Brain pericyte (primary cell): Measurements from ENCODE around the gene BCAS1.

Source experiments
- DNase-seq: peaks from one replicate; pipeline ENCODE4 v3.0.0-alpha.2; 2012; ENCODE audit warnings: low read depth, low spot score

The BCAS1 gene

DNA sequence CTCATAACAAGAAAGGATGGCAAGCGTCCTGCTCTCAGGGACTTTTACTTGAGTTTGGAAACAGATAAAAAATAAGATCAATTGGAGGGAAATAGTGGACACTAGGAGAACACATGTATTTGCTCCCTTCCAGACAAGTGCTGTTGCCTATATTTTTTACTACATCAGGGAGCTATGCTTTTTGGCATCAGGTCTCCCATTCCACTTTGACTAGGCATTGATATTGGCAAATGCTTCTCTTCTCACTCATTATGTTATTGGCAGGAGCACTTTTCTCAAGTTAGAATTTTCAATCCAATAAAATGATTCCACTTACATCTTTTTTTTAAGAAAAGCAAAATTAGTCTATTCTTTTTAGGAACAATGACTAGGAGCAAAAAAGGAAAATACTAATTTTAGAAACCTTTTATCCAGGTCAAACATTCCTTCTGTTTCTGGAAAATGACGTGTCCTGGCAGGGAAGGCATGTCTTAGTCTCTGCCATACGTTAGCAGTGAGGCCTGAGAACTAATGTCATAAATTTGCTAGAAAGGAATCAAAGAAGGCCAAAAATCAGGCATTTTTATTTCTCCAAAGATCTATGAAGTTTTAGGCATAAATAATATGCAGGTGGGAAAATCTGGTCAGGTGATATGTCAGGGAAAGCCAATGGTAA is 21.4 kb downstream of the BCAS1 start:
- no peak for DNase-seq

- DNase-seq: no peak
Measured at GRCh38 chr20:54048481-54048880, 21.9 kb downstream of the BCAS1 start.

DNA sequence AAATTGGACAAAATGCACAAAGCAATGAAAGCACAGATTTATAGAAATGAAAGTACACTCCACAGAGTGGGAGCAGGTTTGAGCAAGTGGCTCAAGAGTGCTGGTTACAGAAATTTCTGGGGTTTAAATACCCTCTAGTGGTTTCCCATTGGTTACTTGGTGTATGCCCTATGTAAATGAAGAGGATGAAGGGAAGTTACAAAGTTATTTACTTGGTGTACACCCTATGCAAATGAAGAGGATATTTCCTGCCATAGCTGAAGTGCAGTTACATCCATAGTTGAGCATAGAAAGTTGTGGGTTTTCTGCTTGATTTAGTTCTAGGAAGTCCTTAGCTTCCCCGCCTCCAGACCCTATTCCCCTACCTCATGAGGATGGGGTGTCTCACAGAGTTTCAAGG is 22.7 kb downstream of the BCAS1 start:
- no peak for DNase-seq

DNA sequence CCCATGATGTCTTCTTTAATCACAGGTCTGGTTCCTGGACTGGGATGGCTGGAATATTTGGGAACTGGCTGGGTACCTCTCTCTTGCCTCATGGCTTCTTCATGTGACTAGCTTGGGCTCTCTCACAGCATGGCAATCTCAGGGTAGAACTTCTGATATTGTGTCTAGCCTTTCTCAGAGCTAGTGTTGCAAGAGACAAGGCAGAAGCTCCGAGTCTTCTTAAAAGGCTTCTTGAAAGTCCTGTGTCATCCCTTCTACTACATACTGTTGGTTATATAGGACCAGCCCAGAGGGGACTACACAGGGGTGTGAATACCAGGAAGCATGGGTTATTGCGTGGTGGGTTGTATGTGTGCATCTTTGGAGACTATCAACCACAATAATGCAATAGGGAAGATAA is 23.3 kb downstream of the BCAS1 start:
- DNase-seq: no peak

DNA sequence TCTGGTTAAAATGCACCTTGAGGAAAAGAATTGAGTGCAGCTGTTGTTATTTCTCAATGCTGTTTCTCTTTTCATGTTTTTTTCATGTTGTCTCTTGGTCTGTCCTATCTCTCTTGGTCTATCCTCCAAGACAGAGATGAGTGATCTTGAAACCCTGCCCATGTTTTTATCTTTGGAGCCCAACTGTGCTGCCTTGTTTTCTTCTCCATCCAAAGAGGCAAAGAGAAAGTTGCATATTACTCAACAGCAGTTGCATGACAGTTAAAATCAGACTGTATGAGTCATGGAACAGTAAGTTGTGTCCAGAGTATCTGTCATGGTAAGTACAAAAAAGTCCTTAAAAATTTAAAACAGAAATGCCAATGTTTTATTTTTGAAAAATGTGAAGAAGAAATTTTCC is 26.2 kb downstream of the BCAS1 start:
- no peak for DNase-seq

DNA sequence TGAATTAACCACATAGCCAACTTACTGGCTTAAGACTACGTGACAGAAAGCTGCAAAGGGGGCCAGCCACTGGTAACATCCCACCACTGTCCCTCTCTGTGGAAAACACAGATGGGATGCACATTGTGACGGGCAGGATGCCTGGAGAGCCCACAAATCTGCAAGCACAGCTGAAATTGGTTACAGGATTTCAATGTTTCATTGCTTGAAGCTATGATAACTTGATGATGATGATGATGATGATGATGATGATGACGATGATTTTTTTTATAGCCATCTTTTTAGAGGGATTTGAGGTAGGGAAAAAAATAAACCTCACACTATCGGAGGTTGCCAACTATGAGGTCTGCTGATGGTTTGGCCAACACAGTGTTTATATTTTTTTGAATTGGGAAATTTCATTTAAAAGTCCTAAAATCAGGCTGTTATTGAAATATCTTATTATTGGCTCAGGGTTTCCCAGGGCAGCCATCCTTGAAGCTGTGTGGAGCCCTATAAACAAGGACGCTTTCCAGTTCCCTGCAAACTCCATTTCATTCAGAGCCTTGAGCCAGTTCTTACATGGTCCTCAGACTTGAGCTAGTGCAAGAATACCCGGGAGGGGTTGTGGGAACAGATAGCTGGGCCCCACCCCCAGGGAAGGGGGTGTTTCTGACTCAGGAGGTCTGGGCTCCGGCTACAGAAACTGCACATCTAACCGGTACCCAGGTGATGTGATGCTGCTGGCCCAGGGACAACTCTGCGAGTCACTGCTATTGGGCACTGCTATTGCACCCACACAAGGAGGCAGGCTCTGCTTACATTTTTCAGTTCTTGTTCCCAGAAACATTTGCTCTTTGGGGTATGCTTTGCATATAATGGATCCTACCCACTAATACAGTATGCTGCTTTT is 27.1 kb downstream of the BCAS1 start:
- no peak for DNase-seq

GRCh38 chr20:54042021-54042420 is 28.4 kb downstream of the BCAS1 start:
- no peak for DNase-seq

DNA sequence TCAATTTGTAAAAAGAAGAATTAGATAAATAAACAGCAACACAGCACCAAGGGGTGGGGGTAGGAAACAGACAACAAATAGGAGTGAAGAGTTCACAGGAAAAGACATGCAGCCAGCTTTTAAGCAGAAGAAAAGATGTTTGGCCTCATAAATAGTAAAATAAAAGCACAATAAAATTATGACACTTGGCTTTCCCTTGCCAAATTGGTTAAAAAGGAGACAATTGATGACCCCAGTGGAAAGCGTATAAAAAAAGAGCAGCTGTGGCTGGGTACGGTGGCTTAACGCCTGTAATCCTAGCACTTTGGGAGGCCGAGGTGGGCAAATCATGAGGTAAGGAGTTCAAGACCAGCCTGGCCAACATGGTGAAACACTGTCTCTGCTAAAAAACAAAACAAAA is 29.1 kb downstream of the BCAS1 start:
- DNase-seq: no peak

DNA sequence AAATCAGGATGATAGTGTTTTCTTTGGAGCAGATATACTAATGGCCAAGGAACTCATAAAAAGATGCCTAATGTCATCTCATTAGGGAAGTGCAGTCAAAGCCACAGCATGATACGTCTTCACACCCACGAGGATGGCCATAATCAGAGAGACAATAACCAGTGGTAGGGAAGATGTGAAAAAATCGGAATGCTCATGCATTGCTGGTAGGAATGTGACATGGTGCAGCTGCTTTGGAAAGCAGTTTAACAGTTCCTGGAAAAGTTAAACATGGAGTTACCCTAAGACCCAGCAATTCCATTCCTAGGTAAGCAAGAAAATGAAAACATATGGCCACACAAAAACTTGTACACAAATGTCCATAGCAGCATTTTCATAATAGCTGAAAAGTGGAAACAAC is 29.9 kb downstream of the BCAS1 start:
- DNase-seq: no peak

DNA sequence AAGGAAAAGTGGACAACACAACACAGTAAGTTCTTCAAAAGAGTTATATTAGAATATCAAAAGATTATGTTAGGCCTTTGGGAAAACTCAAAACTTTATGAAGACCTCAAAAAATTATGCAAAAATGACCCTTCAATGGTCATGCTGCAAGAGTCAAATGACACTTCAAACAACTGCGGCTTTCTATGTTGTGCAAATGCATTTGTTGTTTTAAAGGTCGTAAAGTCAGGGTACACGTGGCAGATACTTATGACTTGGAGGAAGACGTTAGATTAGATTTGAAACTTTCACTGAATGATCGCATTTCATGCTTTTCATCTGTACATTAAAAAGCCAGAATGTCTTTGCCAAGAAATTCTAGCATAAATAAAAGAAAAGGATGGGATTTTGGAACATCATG is 31.4 kb downstream of the BCAS1 start:
- DNase-seq: no peak

DNA sequence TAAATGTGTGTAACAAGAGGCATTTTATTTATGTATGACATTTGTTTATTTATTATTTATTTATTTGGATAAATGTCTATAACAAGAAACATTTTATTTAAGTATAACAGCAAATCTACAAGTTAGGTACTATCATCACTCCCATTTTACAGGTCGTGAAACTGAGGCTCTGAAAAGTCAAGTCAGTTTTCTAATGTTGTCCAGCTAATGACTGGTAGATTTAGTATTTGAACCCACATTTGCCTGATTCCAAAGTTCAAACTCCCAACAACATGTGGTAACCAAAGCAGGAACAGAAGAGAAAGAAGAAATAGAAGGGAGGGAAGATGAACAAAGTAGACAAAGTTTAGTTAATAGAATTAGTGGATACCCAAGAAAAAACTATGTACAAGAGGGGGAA is 32.9 kb downstream of the BCAS1 start:
- no peak for DNase-seq

DNA sequence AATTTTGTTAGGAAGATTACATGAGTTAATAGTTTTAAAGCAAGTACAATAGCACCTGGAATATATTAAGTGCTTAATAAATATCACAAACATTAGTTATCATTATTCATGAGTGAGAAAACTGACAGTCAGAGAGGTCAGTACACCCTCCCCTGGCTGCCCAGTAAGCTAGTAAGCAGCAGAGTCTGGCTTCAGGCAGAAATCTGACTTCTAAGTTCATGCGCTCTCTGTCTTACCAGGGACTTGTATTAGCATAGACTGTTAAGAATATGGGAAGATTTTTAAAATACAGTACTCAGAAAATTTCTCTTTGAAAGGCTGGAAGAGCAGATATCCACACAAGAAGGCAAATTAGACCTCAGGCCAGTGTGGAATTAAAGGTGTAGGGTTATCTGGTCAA is 40.8 kb downstream of the BCAS1 start:
- DNase-seq: no peak

DNA sequence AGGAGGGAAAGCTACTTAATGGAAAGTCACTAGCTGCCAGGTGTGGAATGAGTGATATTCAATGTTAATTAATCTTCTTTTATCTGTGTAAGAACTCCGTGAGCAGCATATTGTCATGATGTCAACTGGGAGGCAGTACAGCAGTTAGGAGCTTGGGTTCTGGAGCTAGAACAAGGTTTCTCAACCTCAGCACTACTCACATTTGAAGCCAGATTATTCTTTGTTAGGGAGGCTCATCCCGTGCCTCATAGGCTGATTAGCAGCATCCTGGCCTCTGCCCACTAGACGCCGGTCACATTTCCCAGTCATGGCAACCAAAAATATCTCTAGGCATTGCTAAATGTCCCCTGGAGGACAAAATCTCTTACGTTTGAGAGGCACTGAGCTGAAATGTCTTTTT is 41.2 kb downstream of the BCAS1 start:
- no peak for DNase-seq

DNA sequence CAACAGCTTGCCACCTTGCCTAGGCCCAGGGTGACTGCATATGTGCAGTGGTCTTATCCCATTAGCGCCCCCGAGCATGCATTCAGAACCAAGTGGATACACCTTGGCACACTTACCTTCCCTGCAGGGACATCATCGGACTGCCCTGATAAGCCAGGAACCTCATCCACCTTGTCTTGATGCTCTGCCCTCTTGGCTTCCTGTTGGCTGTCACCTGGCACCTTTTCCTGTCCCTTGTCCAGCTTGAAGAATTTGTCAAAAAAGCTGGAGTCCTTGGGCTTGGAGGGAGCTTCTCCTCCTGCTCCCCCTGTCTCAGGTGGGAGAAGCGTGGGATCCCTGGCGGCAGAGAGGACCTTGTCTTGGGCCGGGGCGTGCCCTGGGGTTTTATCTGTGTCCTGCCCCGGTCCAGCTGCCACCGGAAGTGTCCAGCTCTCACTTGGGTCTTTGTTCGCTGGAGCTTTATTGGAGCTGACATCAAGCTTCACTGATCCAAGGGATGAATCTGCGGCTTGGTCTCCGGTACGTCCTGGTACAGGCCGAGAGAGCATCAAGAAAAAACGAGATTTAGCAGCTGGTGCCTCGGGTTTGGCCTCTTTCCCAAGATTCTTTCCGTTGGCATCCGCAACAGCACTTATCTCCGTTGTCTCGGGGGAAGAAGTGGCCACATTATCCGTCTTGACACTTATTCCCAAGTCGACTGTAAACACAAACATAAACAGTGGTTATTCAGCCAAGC is 42.0 kb downstream of the BCAS1 start:
- DNase-seq: no peak

DNA sequence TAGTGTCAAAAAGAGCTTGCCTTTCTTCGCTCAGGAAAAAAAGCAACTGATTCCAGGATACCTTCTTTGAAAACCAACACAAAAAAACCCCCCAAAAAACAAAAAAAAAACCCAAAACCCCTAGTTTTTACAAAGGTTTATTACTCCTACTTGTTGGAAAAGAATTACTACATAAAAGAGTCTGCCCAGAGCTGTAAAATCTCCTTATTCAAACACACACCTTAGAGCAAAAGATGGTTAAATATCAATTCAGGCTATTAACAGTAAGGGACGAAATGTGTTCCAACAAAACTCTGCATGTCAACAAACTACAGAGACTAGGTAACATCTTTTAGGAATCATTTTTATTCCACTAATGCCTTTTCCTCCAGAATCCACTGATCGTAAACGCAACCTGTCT is 42.7 kb downstream of the BCAS1 start:
- DNase-seq: no peak

DNA sequence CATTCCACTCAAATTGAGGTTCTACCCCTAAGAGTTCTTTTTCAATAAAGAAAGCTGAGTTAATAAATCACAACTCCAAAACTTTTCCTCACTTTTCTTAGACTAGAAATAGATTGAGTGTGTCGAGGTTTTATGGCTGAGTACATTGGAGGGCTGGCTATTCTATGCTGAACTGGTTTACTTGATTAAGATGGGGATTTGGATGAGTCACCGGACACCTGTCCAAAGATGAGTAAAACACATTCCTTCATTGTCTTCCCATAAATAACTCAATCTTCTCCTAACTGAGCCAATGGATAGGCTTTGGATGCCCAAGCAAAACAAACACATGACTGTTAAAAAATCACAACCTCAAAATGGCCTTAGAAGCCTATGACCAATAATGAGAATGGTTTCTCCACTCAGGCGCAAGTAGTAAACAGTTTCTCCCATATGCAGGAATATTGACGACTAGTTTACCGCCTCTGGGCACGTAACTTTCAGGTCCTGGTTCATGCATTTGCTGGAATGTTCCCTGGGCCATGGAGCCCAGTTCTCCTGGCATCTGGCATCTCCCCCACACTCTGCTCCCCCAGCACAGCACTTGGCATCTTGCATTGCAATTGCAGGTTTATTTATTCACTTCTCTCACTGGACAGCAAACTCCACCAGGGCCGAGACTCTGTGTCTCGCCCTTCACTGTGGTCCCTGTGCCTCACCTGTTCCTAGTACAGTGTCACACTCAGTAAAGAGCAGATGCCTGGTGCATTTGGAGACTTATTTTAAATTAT is 43.9 kb downstream of the BCAS1 start:
- no peak for DNase-seq

DNA sequence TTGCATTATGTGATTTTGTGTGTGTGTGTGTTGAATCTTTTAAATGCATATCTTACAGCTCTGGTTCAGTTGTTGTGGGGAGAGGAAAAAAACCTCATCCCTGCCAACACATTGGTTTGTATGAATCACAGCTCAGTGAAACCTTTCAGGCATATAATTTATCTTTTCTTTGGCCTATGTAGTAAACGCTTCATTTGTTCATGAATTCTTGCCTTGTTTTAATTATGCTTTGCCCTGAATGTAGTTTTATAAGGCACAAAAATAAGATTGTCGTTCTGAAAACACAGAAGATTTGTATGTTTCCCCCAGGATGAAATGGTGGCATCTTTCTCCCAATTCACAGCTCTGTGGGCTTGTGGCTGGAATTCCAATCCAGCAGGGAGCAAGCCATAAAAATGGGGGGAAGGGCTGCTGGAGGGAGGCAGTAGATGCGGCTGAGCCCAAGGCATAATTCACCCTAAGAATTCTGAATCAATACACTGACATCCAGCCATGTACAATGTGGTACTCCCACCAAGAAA is 45.1 kb downstream of the BCAS1 start:
- no peak for DNase-seq

DNA sequence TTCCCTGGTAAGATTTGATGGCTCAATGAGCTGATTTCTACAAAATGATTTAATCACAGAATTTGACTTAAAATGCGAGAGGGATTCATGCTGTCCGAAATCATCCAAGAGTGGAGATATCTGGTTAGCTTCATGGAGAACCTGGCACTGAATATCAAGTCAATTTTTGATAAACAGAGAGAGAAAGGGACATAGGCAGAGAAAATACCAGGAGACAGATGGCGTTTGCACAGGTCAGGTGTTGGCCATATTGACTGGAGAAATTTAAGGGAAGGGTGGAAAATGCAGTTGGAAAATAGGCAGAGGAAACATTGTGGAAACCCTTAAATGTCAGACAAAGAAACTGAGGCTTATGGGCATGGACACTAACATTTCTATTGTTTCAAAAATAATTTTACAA is 47.0 kb downstream of the BCAS1 start:
- DNase-seq: no peak

GRCh38 chr20:54021446-54022235 is 48.8 kb downstream of the BCAS1 start:
- DNase-seq: no peak

DNA sequence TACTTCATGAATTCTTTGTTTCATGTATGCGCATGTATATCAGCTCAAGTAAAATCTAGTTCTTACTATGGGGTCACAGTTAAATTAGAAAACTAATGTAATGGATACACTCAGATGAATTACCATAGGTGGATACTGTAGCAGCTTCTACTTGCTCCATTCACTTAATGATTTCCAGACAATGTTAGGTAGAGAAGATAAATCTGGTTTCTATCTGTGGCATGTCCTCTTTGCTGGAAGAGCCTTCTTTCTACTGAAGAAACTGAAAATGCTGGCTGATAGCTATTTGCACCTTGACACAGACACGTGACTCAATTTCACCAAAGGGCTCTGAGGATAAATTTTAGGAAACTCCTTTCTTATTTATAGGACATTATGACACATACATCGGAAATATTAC is 49.5 kb downstream of the BCAS1 start:
- DNase-seq: no peak

- no peak for DNase-seq
Measured at GRCh38 chr20:54020348-54020747, 50.0 kb downstream of the BCAS1 start.
